Ectodermal cell (in vitro differentiated cells): ENCODE data around the gene PRDM15.
"Not testable (repeated sequence)": the region's sequence is repeated elsewhere in the genome, so short reads cannot be mapped to it uniquely, and the experiment has no call there.

ENCODE experiments used
- H3K27ac ChIP-seq: 2 replicates; pipeline ENCODE4 v1.7.0; 2013; ENCODE audit warnings: mild to moderate bottlenecking, low read depth, low read length; ENCODE audit not compliant: insufficient read depth, poor library complexity, severe bottlenecking
- H3K27me3 ChIP-seq: 2 replicates; pipeline ENCODE4 v1.7.0; 2013; ENCODE audit warnings: mild to moderate bottlenecking, low read length; ENCODE audit not compliant: insufficient read depth, control insufficient read depth, poor library complexity, severe bottlenecking
- H3K36me3 ChIP-seq: one replicate; pipeline ENCODE4 v1.7.0; 2013; ENCODE audit warnings: low read length; ENCODE audit not compliant: control insufficient read depth, insufficient read depth
- H3K4me1 ChIP-seq: one replicate; pipeline ENCODE4 v1.7.0; 2013; ENCODE audit warnings: low read length; ENCODE audit not compliant: control insufficient read depth, insufficient read depth
- H3K4me3 ChIP-seq: 2 replicates; pipeline ENCODE4 v1.7.0; 2013; ENCODE audit warnings: low read depth, low read length, control low read depth; ENCODE audit not compliant: insufficient read depth
- H3K9me3 ChIP-seq: 2 replicates; pipeline ENCODE4 v1.7.0; 2013; ENCODE audit warnings: mild to moderate bottlenecking, low read length, moderate library complexity; ENCODE audit not compliant: control insufficient read depth
- WGBS, 2 experiments: methylation state at CpG; one replicate each; pipeline ENCODE4 v1.1.7; 2013; ENCODE audit warnings: missing lambda C conversion rate in 2 of 2; 5-methylcytosine and 5-hydroxymethylcytosine counted together

The PRDM15 gene

GRCh38 chr21:41796476-41797080 is 82.6 kb downstream of the PRDM15 start:
- no peaks in the 10 kb centered on the region for H3K36me3 ChIP-seq
- no peaks in the 10 kb centered on the region for H3K9me3 ChIP-seq
- WGBS, 2 experiments = 95 to 96% methylated on average over 14 of the region's 14 CpGs
- no peaks in the 10 kb centered on the region for H3K4me1 ChIP-seq
- no peaks in the 10 kb centered on the region for H3K27me3 ChIP-seq
- no peak overlapping the region for H3K27ac ChIP-seq
- H3K4me3 ChIP-seq = no peak overlapping the region

- 48 to 70% methylated on average over 3 of the region's 3 CpGs for WGBS, 2 experiments
- H3K4me3 ChIP-seq = no peak overlapping the region
Observed at GRCh38 chr21:41795726-41796125, 83.4 kb downstream of the PRDM15 start.

GRCh38 chr21:41794600-41794999 is 84.5 kb downstream of the PRDM15 start:
- Histone ChIP-seq H3K9me3 (no peaks in the 10 kb centered on the region), H3K4me3 (no peak overlapping the region), H3K36me3 (no peaks in the 10 kb centered on the region), H3K27me3 (no peaks in the 10 kb centered on the region), H3K4me1 (no peaks in the 10 kb centered on the region), H3K27ac (no peak overlapping the region)
- WGBS, 2 experiments = 91 to 95% methylated on average over 10 of the region's 10 CpGs

More at GRCh38 chr21:41795726-41796125, 83.4 kb downstream of the PRDM15 start:
- Histone ChIP-seq H3K9me3 (no peaks in the 10 kb centered on the region), H3K4me1 (no peaks in the 10 kb centered on the region), H3K36me3 (no peaks in the 10 kb centered on the region), H3K27ac (no peak overlapping the region), H3K27me3 (no peaks in the 10 kb centered on the region)

GRCh38 chr21:41792711-41793110 is 86.4 kb downstream of the PRDM15 start:
- no peak overlapping the region for H3K27ac ChIP-seq
- no peaks in the 10 kb centered on the region for H3K4me1 ChIP-seq
- H3K27me3 ChIP-seq = no peaks in the 10 kb centered on the region
- H3K9me3 ChIP-seq = no peaks in the 10 kb centered on the region
- WGBS, 2 experiments = 93 to 95% methylated on average over 3 of the region's 3 CpGs
- no peaks in the 10 kb centered on the region for H3K36me3 ChIP-seq
- no peak overlapping the region for H3K4me3 ChIP-seq

GRCh38 chr21:41786509-41786987 is 92.6 kb downstream of the PRDM15 start:
- Histone ChIP-seq H3K27me3 (no peaks in the 10 kb centered on the region), H3K9me3 (no peaks in the 10 kb centered on the region), H3K36me3 (no peaks in the 10 kb centered on the region), H3K27ac (no peak overlapping the region), H3K4me3 (no peak overlapping the region), H3K4me1 (no peaks in the 10 kb centered on the region)
- 86 to 87% methylated on average over 13 of the region's 13 CpGs for WGBS, 2 experiments

- H3K9me3 ChIP-seq, H3K27ac ChIP-seq, H3K4me3 ChIP-seq, H3K4me1 ChIP-seq, H3K36me3 ChIP-seq, H3K27me3 ChIP-seq: not testable (repeated sequence)
- 90 to 94% methylated on average over 10 to 11 of the region's 12 CpGs for WGBS, 2 experiments
Observed at GRCh38 chr21:41785262-41785661, 93.9 kb downstream of the PRDM15 start.

GRCh38 chr21:41784456-41785102 is 94.6 kb downstream of the PRDM15 start:
- Histone ChIP-seq H3K4me3 (no peak overlapping the region), H3K27me3 (no peaks in the 10 kb centered on the region), H3K9me3 (no peaks in the 10 kb centered on the region), H3K4me1 (no peaks in the 10 kb centered on the region), H3K27ac (no peak overlapping the region), H3K36me3 (no peaks in the 10 kb centered on the region)
- WGBS, 2 experiments = 79 to 90% methylated on average over 13 to 15 of the region's 15 CpGs

- Histone ChIP-seq H3K27me3 (no peaks in the 10 kb centered on the region), H3K9me3 (no peaks in the 10 kb centered on the region), H3K4me1 (no peaks in the 10 kb centered on the region), H3K27ac (no peak overlapping the region), H3K4me3 (no peak overlapping the region), H3K36me3 (no peaks in the 10 kb centered on the region)
- 87 to 90% methylated on average over 17 to 18 of the region's 18 CpGs for WGBS, 2 experiments
Observed at GRCh38 chr21:41783476-41784180, 95.5 kb downstream of the PRDM15 start.

GRCh38 chr21:41781050-41781410 is 98.1 kb downstream of the PRDM15 start:
- Histone ChIP-seq H3K27ac (no peak overlapping the region), H3K36me3 (no peaks in the 10 kb centered on the region), H3K4me3 (no peak overlapping the region), H3K9me3 (no peaks in the 10 kb centered on the region), H3K27me3 (no peaks in the 10 kb centered on the region), H3K4me1 (no peaks in the 10 kb centered on the region)
- WGBS, 2 experiments = 88 to 89% methylated on average over 2 of the region's 2 CpGs

GRCh38 chr21:41780337-41781049 is 98.7 kb downstream of the PRDM15 start:
- no peaks in the 10 kb centered on the region for H3K36me3 ChIP-seq
- 78 to 88% methylated on average over 1 of the region's 1 CpG for WGBS, 2 experiments
- no peak overlapping the region for H3K4me3 ChIP-seq
- no peaks in the 10 kb centered on the region for H3K27me3 ChIP-seq
- no peak overlapping the region for H3K27ac ChIP-seq
- H3K9me3 ChIP-seq = no peaks in the 10 kb centered on the region
- no peaks in the 10 kb centered on the region for H3K4me1 ChIP-seq
